ENCODE measurements around the gene CACNA2D4. TPM values are rescaled to one million over a fixed set of nuclear protein-coding genes. Genes with fewer than 3 reads are reported as not detected.

Gene CACNA2D4
- total RNA-seq, 1 experiment from 2014 or later = 44.0 TPM

DNA sequence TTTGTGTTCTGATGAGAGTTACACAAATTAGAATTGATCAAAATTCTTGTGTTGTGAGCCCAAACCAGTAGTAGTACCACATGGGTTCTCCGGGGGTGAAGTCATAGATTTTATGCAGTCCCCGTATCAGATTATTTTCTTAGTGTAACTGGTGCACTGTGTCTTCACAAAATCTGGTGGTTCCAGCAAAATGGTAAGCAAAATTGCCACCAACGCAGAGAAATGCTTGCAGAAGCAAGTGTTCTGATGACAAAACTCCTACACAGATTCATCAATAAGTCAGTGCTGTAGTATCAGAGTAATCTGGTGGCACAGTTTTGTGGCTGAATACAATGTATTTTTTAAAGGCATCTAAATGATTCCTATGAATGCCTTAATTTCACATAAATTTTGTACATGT lies 1.3 kb upstream of the CACNA2D4 start:
- no peak for DNase-seq (ENCODE audit: low read depth)

DNA sequence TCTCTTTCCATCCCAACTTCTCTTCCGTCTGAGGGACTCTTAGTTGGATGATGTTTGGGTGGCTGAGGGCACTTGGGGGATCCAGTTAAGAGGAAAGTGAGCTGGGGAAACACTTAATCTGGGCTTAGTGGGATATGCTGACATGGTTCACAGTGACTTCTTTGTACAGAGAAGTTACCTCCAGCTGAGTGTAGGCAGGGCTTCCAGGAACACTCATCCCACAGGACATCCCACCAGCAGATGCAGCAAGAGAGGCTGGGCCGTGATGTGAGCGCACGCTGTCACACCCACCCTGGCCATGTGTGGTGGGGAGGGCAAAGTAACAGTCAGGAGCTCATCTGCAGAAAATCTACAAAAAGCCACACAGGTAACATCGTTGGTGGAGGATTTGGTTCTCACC lies 832 bp upstream of the CACNA2D4 start:
- DNase-seq (ENCODE audit: low read depth) = peak; percentile 22

DNA sequence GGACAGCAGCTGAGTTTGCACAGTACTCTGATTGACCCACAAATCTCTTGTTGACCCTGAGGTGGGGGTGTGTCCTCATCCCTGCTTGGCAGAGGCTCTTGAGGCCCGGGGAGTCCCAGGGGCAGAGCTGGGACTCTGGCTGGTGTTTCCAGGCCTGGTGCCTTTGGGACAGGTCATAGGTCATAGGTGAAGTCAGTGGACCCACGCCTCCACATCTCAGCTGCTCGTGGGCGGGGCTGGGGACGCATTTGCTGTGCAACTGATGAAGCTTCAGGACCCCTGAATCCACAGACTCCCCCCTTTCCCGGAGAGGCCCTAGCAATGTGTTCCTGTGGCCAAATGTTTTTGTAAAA lies 408 bp upstream of the CACNA2D4 start:
- DNase-seq (ENCODE audit: low read depth) = no peak

DNA sequence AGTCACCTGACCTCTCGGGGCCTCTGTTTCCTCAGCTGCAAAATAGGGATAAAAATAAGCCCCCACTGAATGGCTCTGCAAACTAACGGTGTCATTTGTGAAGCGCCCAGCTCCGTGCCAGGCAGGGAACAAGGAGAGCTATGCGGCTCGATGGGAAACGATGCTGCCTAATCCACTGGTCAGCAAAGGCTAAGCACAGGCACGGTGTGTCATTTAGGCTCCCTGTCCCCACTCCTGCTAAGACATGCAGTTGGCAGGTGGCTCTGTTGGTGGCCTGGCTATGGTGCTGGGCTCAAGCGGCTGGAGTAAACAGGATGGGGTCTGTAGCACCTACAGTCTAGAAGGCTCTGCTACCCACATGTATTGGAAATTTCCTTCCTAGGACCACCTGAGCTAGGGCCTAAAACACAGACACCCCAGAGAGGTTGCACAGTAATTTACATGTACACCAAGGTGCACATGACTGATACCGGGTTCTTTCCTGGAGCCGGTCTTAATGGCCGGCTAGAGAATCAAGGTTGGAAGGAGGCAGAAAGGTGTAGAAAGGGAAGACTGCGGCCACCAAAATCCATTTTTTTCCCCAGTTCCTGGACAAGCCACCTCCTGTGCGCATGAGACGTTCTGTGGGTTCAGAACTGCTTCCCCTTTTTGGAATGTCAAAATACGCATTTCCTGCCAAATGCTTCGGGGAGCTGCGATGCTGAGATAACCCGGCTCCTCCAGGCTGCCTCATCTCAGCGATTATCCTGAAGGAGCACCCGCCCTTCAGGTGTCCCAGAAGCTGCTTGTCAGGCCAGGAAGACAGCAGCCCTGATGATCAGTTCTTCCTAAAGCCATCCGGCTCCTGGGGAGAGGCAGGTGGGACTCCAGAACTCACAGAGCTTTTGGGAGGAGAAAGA lies 1.0 kb downstream of the CACNA2D4 start:
- no peak for DNase-seq (ENCODE audit: low read depth)

DNA sequence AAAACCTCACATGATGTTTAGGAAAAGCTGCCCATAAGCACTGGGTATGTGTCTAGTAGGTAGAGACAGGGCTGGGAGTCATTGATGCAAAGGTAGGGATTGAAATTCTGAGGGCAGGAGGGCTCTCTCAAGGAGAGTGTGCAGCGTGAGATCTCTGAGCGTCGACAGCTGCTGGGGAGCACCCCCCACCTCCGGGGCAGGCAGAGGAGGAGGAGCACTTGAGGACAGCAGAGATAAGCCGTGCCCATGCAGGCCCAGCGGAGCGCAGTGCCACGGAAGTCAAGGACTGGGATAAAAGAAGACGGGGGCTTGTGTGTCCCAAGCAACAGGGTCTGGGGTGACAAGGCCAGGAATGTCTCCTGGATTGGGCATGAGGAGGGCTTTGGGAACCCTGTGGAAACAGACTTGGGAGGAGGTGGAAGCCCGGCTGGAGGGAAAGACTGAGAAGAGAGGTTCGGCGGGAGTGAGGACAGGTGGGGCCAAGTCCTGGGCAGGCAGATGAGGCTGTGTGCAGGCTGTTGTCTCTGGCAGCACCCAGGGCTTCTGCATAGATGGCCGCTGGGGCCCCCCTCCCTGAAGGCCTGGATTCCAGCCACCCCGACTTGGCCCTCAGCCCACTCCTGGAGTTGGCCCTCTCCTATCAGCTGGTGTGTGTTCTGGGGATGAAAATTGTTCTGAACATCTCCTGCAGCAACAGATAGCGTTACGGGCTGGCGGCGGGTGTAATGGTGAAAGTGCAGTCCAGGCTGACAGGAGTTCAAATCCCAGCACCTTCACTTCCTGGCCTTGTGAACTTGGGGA lies 1.9 kb downstream of the CACNA2D4 start:
- no peak for DNase-seq (ENCODE audit: low read depth)

DNA sequence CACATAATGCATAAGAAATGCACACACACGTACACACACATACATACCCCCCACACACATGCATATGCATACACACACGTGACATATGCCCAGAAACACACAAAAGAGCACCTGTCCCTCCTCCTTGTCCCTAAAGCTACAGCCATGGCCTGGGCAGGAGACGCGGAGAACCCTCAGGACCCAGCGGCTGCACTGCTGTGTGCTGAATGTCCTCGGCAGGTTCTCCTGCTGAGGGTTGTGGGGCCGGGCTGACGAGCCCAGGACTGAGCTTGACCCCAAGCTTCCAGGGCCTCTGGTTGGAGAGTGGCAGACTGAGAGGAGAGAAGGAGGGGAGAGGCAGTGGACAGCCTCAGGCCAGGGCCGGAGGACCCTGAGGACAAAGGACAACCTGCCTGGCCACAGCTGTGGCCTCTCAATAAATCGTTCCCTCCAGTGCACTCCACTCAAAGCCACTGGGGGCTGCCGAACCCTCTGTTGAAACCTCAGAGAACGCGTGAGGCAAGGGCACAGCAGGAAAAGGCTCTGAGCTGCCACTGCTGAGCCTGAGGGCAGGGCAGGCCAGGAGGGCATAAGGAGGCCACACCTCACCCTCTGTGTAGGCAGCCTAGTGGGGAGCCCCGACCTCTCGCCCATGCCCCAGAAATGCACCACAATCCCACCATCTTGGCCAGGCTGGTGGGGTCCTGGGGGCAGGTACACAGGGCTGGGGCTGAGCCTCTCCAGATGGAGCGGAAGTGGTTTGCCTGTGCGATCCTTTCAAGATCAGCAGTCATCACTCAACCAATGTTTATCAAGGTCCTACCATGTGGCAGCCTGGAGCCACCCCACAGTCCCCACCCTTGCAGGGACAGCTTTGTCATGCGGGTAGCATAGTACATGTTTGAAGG lies 3.1 kb downstream of the CACNA2D4 start:
- DNase-seq (ENCODE audit: low read depth) = no peak

DNA sequence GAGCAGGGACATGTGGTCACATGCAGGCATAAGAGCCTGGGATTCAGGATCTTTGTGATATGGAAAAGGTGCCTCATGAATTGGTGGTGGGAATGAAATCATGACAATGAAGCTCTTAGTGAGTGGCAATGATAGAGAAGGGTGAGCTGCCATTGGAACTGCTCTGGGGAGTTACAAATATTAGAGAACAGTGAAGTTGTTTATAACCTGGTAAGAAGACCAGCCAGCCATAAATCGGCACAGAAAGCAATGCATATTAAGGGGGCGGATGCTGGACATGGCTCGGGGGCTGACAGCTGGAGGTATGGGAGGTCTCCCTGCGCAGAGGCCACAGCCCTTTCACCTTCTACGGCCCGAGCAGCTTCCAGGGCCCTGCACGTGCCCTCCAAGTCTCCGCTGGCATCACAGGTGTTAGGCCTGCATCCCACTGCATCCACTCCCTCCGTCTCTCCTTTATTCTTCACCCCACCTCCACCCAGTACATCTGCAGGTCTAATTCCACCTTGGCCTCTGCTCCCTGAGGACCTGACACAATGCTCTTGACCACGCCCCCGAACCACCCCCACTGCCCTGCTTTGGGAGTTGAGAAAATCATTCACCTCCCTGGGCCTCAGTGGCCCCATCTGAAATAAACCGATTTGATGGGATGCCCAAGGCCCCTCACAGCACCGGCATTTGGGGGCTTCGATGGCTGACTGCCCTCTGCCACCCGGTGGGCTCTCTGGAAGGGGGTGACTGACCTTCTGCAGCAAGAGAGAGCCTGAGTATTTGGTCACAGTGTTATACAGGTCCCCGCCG lies 4.1 kb downstream of the CACNA2D4 start:
- no peak for DNase-seq (ENCODE audit: low read depth)

DNA sequence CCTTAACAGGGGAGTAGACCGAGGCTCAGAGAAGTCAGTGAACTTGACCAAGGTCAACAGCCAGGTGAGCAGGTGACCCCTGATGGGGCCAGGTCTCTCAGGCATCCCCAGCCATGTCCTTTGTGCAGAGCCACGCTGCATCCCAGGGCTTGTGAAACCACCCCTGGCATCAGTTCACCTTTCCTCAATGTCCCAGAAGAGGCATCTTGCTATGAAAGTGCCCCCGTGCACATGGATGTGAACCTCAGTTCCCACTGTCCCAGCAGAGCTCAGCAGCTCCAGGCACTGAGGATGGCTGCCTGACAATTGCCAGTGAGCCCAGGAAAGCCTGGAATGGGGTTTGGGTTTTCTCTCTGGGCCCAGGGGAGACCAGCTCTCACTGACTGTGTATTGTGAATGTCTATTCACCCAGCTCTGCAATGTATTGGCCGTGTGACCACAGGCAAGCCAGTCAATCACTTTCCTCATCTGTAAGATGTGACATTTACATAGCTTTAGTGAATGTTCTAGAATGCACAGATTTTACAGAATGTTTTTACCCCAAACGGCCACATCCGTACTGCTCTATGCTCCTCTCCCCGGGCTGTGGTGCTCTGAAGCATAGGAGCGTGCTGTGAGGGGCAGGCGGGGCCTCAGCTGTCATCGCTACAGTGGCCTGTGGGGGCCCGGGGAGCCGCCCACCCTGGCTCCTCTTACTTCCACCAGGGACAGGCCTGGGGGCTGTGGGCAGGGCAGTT lies 4.9 kb downstream of the CACNA2D4 start:
- no peak for DNase-seq (ENCODE audit: low read depth)

- peak; percentile 72 for DNase-seq (ENCODE audit: low read depth)
Measured at GRCh38 chr12:1912580-1913376, 5.7 kb downstream of the CACNA2D4 start.

- DNase-seq (ENCODE audit: low read depth) = no peak
Measured at GRCh38 chr12:1911598-1912575, 6.6 kb downstream of the CACNA2D4 start.

DNA sequence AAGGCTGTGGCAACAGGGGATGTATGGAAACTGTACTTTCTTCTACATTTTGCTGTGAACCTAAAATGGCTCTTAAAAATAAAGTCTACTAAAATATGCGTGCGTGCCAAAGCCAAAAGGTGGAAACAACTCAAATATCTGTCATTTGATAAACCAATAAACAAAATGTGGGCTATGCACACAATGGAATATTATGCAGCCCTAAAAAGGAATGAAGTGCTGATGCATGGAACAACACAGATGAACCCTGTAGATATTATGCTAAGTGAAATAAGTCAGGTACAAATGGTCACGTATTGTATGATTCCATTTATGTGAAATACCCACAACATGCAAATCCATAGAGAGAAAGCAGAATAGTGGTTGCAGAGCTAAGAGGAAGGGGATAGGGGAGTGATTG lies 8.0 kb downstream of the CACNA2D4 start:
- no peak for DNase-seq (ENCODE audit: low read depth)

DNA sequence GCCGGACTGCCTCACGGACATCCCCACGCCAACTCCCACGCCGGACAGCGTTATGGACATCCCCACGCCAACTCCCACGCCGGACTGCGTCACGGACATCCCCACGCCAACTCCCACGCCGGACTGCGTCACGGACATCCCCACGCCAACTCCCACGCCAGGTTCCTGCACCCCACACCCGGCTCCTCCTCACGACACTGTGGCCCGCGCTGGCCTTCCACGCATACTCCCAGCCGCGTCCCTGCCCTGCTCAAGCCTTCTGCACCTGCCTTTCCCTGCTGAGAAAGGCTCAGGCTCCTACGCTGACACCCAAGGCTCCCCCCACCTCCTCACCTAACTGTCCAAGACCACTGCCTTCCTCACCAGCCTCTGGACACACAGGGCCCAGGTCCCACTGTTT lies 9.7 kb downstream of the CACNA2D4 start:
- no peak for DNase-seq (ENCODE audit: low read depth)

DNA sequence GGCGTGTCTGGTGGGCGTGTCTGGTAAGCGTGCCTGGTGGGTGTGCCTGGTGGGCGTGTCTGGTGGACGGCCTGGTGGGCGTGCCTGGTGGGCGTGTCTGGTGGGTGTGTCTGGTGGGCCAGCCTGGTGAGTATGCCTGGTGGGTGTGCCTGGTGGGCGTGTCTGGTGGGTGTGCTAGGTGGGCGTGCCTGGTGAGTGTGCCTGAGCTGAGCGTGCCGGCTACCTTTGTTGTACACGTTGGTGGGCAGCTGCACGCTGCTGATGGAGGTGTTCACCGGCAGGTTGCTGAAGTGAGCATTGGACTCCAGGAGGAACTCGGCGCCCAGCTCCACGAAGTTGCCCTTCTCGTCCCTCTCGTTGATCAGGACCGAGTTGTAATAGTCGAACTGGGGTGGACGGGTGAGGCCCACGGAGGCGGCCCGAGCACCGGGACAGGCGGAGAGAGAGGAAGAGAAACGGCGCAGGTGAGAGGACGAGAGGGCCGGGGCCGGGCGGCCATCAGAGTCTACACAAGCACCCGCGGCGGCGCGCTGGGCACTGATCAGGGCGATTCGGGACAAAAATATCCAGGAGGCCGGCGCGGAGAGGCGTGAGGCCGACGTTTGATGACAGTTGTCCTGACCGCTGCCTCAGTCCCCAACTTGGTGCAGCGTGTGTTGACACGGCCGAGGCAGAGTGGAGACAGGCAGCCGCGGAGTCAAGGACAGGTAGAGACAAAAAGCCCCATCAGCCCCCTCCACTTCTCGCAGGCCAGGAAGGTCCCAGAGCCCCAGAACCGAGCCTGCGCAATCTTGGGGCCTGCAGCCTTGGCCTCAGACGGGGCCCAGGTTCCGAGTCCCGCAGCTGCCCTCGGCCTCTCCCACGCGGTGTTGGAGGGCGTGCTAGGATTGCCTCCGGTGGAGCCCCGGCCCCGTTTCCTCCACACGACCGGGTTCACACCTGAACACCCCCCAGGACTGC lies 10.5 kb downstream of the CACNA2D4 start:
- no peak for DNase-seq (ENCODE audit: low read depth)

- DNase-seq (ENCODE audit: low read depth) = no peak
Measured at GRCh38 chr12:1906579-1906978, 11.9 kb downstream of the CACNA2D4 start.

DNA sequence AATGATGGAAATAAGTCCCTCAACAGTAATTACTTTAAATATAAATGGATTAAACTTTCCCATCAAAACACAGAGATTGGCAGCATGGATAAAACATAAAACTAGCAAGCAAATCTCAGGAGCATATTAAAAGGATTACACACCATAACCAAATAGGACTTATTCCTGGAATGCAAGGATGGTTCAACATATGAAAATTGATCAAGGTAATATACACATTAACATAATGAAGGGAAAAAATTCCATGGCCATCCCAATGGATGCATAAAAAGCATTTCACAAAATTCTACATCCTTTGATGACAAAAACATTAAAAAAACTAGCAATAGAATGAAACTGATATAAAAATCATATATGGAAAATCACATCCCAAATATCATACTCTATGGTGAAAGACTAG lies 13.6 kb downstream of the CACNA2D4 start:
- no peak for DNase-seq (ENCODE audit: low read depth)

- no peak for DNase-seq (ENCODE audit: low read depth)
Measured at GRCh38 chr12:1896964-1897363, 21.5 kb downstream of the CACNA2D4 start.

DNA sequence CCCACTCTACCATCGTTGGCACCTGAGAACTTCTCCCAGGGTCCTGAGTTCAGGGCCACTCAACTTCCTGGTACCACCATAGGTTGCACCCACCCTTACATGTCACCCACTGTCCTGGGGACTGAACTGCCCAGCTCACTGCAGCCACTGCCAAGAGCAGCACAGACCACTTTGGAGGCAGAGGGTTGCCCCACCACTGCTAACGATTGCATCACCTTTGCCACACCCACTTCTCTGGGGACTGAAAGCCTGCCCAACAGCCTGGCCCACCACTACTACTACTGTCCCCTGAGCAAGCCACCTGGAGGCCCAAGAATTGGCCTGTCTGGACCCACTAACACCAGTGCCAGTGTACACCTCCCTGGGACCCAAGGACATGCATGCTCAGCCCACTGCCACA lies 27.6 kb downstream of the CACNA2D4 start:
- DNase-seq (ENCODE audit: low read depth) = no peak

Data from HT1080 (cell line).